Muscle of leg (tissue), 16 donors: Measurements from ENCODE around the gene TUBG1. TPM values are rescaled to one million over a fixed set of nuclear protein-coding genes. Genes with fewer than 3 reads are reported as not detected.

ENCODE experiments used
- DNase-seq: peaks from one replicate; pipeline ENCODE4 v3.0.0; 2013
- H3K27ac ChIP-seq: one replicate; pipeline ENCODE4 v1.5.1; 2013; ENCODE audit warnings: mild to moderate bottlenecking, low read length, control low read depth
- H3K27me3 ChIP-seq: one replicate; pipeline ENCODE4 v1.6.1; 2013; ENCODE audit warnings: low read length; ENCODE audit not compliant: control insufficient read depth, insufficient read depth
- H3K36me3 ChIP-seq: one replicate; pipeline ENCODE4 v1.6.1; 2013; ENCODE audit warnings: low read length; ENCODE audit not compliant: control insufficient read depth, insufficient read depth
- H3K4me1 ChIP-seq: one replicate; pipeline ENCODE4 v1.6.1; 2013; ENCODE audit warnings: low read length; ENCODE audit not compliant: control insufficient read depth, insufficient read depth
- H3K4me3 ChIP-seq: one replicate; pipeline ENCODE4 v1.5.1; 2013; ENCODE audit warnings: low read length, control low read depth
- H3K9me3 ChIP-seq: replicated peaks from 2 replicates; pipeline ENCODE4 v1.6.1; 2013; ENCODE audit warnings: low read depth, low read length; ENCODE audit not compliant: control insufficient read depth
- WGBS: methylation state at CpG from one replicate; pipeline ENCODE4 v1.1.5; 2013; ENCODE audit warnings: missing lambda C conversion rate; ENCODE audit not compliant: insufficient coverage; 5-methylcytosine and 5-hydroxymethylcytosine counted together
- long read RNA-seq, 11 donors: transcript quantifications; one replicate each; lab custom pipeline, GENCODE V29; 2026
- polyA plus RNA-seq, 8 donors: library from polyadenylated mRNA; unstranded; fragments of 120-200 nt; gene quantifications; one replicate each; pipeline versions ENCODE4 v1.2.1 to v1.2.3, GENCODE V29; 2013; ENCODE audit warnings: inconsistent platforms in 1 of 8, low replicate concordance in 1 of 8; ENCODE audit not compliant: insufficient read length in 8 of 8, insufficient read depth in 1 of 8
- total RNA-seq: library from RNA; stranded (reverse); fragments of 120-200 nt; gene quantifications from one replicate; pipeline ENCODE4 v1.2.4, GENCODE V29; 2013

TUBG1 gene
- total RNA-seq (22.2 TPM), polyA plus RNA-seq (10 to 100 TPM; 30.7 to 43.5 (median 38.2) TPM)
- long read RNA-seq, donor 1, transcript TUBG1-201 (11 exons, 1,611 nt), result major isoform, 11 of 12 reads
- long read RNA-seq, donor 1, partial matches to known transcripts, result 0 of 12 reads
- long read RNA-seq, donor 1, other reads (novel, unspliced or antisense), result 0 of 12 reads
- long read RNA-seq, donor 2, result 0 reads
- long read RNA-seq, donor 3, transcript TUBG1-201 (11 exons, 1,611 nt), result major isoform, 27 of 38 reads
- long read RNA-seq, donor 3, partial matches to known transcripts, result 11 of 38 reads
- long read RNA-seq, donor 3, other reads (novel, unspliced or antisense), result 0 of 38 reads
- long read RNA-seq, donor 4, transcript TUBG1-201 (11 exons, 1,611 nt), result major isoform, 7 of 23 reads
- long read RNA-seq, donor 4, partial matches to known transcripts, result 15 of 23 reads
- long read RNA-seq, donor 4, other reads (novel, unspliced or antisense), result 0 of 23 reads
- long read RNA-seq, donor 5, transcript TUBG1-201 (11 exons, 1,611 nt), result major isoform, 15 of 50 reads
- long read RNA-seq, donor 5, partial matches to known transcripts, result 34 of 50 reads
- long read RNA-seq, donor 5, other reads (novel, unspliced or antisense), result 0 of 50 reads
- long read RNA-seq, donor 6, transcript TUBG1-201 (11 exons, 1,611 nt), result major isoform, 14 of 30 reads
- long read RNA-seq, donor 6, partial matches to known transcripts, result 16 of 30 reads
- long read RNA-seq, donor 6, other reads (novel, unspliced or antisense), result 0 of 30 reads
- long read RNA-seq, donor 7, transcript TUBG1-201 (11 exons, 1,611 nt), result major isoform, 14 of 21 reads
- long read RNA-seq, donor 7, partial matches to known transcripts, result 7 of 21 reads
- long read RNA-seq, donor 7, other reads (novel, unspliced or antisense), result 0 of 21 reads
- long read RNA-seq, donor 8, transcript TUBG1-201 (11 exons, 1,611 nt), result major isoform, 6 of 6 reads
- long read RNA-seq, donor 8, partial matches to known transcripts, result 0 of 6 reads
- long read RNA-seq, donor 8, other reads (novel, unspliced or antisense), result 0 of 6 reads
- long read RNA-seq, donor 9, partial matches to known transcripts, result 0 of 2 reads
- long read RNA-seq, donor 9, other reads (novel, unspliced or antisense), result 0 of 2 reads
- long read RNA-seq, donor 10, transcript TUBG1-201 (11 exons, 1,611 nt), result major isoform, 15 of 15 reads
- long read RNA-seq, donor 10, partial matches to known transcripts, result 0 of 15 reads
- long read RNA-seq, donor 10, other reads (novel, unspliced or antisense), result 0 of 15 reads
- long read RNA-seq, donor 11, transcript TUBG1-201 (11 exons, 1,611 nt), result major isoform, 6 of 6 reads
- long read RNA-seq, donor 11, partial matches to known transcripts, result 0 of 6 reads
- long read RNA-seq, donor 11, other reads (novel, unspliced or antisense), result 0 of 6 reads

- H3K4me1 ChIP-seq, result peaks cover 14% of the 10 kb centered on the region
- WGBS, result 0% methylated on average over 64 of the region's 66 CpGs
- no peaks in the 10 kb centered on the region for H3K9me3 ChIP-seq
- peaks cover 26% of the 10 kb centered on the region for H3K36me3 ChIP-seq
- H3K4me3 ChIP-seq, result peak within 1 kb of the TSS; percentile 89
- peak within 1 kb of the TSS; percentile 93 for H3K27ac ChIP-seq
- DNase-seq, result peak; percentile 100
- no peaks in the 10 kb centered on the region for H3K27me3 ChIP-seq
These were observed at the start of gene TUBG1, which contains the start of gene RETREG3 for GRCh38 chr17:42609182-42609813. Gene TUBG1, plus strand, starts transcription at chr17:42609683. Its CDS starts 55 bp downstream, at chr17:42609738. Gene RETREG3, minus strand, starts transcription at chr17:42609374. Its CDS starts 50 bp downstream, at chr17:42609324.

- DNase-seq, result no peak
- Histone ChIP-seq H3K27me3 (no peaks in the 10 kb centered on the region), H3K4me3 (no peak overlapping the region), H3K4me1 (peaks cover 29% of the 10 kb centered on the region), H3K27ac (no peak overlapping the region), H3K9me3 (no peaks in the 10 kb centered on the region), H3K36me3 (peaks cover 21% of the 10 kb centered on the region)
- WGBS, result no CpG with 5 or more reads among the region's 3 CpGs
These were observed 49.2 kb upstream of the TUBG1 start for GRCh38 chr17:42560246-42560645.

GRCh38 chr17:42561897-42562387 is 47.5 kb upstream of the TUBG1 start, which contains the start of gene COASY:
Gene COASY, plus strand, starts transcription at chr17:42562148. Its CDS starts 475 bp downstream, at chr17:42562623.
- H3K27ac ChIP-seq, result peak within 1 kb of the TSS; percentile 96
- H3K4me1 ChIP-seq, result peaks cover 34% of the 10 kb centered on the region
- H3K27me3 ChIP-seq, result no peaks in the 10 kb centered on the region
- H3K9me3 ChIP-seq, result no peaks in the 10 kb centered on the region
- peak; percentile 99 for DNase-seq
- WGBS, result 0% methylated on average over 26 of the region's 26 CpGs
- peaks cover 34% of the 10 kb centered on the region for H3K36me3 ChIP-seq
- peak within 1 kb of the TSS; percentile 95 for H3K4me3 ChIP-seq

- H3K4me1 ChIP-seq, result peaks cover 36% of the 10 kb centered on the region
- 6% methylated on average over 38 of the region's 48 CpGs for WGBS
- no peaks in the 10 kb centered on the region for H3K27me3 ChIP-seq
- H3K27ac ChIP-seq, result peak overlapping the region; percentile 96
- DNase-seq, result no peak
- H3K9me3 ChIP-seq, result no peaks in the 10 kb centered on the region
- H3K36me3 ChIP-seq, result peaks cover 34% of the 10 kb centered on the region
- H3K4me3 ChIP-seq, result peak overlapping the region; percentile 95
These were observed 46.9 kb upstream of the TUBG1 start for GRCh38 chr17:42562388-42563142.

GRCh38 chr17:42563143-42563509 is 46.4 kb upstream of the TUBG1 start:
- Histone ChIP-seq H3K4me1 (peaks cover 40% of the 10 kb centered on the region), H3K27ac (peak overlapping the region; percentile 96), H3K27me3 (no peaks in the 10 kb centered on the region), H3K36me3 (peaks cover 34% of the 10 kb centered on the region), H3K9me3 (no peaks in the 10 kb centered on the region), H3K4me3 (peak overlapping the region; percentile 95)
- DNase-seq, result no peak
- 80% methylated on average over 12 of the region's 14 CpGs for WGBS

GRCh38 chr17:42563543-42563942 is 45.9 kb upstream of the TUBG1 start:
- peaks cover 44% of the 10 kb centered on the region for H3K4me1 ChIP-seq
- H3K36me3 ChIP-seq, result peaks cover 38% of the 10 kb centered on the region
- H3K27ac ChIP-seq, result no peak overlapping the region
- H3K27me3 ChIP-seq, result no peaks in the 10 kb centered on the region
- DNase-seq, result no peak
- WGBS, result 69% methylated on average over 1 of the region's 1 CpG
- no peak overlapping the region for H3K4me3 ChIP-seq
- H3K9me3 ChIP-seq, result no peaks in the 10 kb centered on the region

- Histone ChIP-seq H3K27ac (no peak overlapping the region), H3K36me3 (peaks cover 42% of the 10 kb centered on the region), H3K4me3 (no peak overlapping the region), H3K9me3 (no peaks in the 10 kb centered on the region), H3K4me1 (peaks cover 44% of the 10 kb centered on the region), H3K27me3 (no peaks in the 10 kb centered on the region)
- 75% methylated on average over 4 of the region's 9 CpGs for WGBS
- no peak for DNase-seq
These were observed 45.5 kb upstream of the TUBG1 start for GRCh38 chr17:42563950-42564349.

GRCh38 chr17:42564815-42565522 is 44.5 kb upstream of the TUBG1 start:
- Histone ChIP-seq H3K4me3 (no peak overlapping the region), H3K27ac (no peak overlapping the region), H3K9me3 (no peaks in the 10 kb centered on the region), H3K36me3 (peaks cover 52% of the 10 kb centered on the region), H3K4me1 (peaks cover 44% of the 10 kb centered on the region), H3K27me3 (no peaks in the 10 kb centered on the region)
- no peak for DNase-seq
- WGBS, result 86% methylated on average over 5 of the region's 15 CpGs
